Memory B cell (primary cell): ENCODE measurements around the gene NUP160.
A peak's percentile ranks its signal among the peaks of the same experiment; 100 is the strongest.
"Not testable (repeated sequence)": the region's sequence is repeated elsewhere in the genome, so short reads cannot be mapped to it uniquely, and the experiment has no call there.

Experiments
- ATAC-seq: fragments of 150-1000 bp; cut with Tn5 transposase; 2 replicates; pipeline ENCODE4 v1.10.0; 2021; ENCODE audit warnings: low read depth, mild to moderate bottlenecking, moderate library complexity
- DNase-seq, 2 donors: peaks; one replicate each; pipeline ENCODE4 v3.0.0; 2022; ENCODE audit warnings: low spot score in 2 of 2
- H3K27ac Mint-ChIP-seq: one replicate; pipeline ENCODE4 v1.8.0; 2022; ENCODE audit warnings: mild to moderate bottlenecking, moderate library complexity, mixed read lengths
- H3K27me3 Mint-ChIP-seq: one replicate; pipeline ENCODE4 v1.8.0; 2022; ENCODE audit warnings: mixed read lengths
- H3K36me3 Mint-ChIP-seq: one replicate; pipeline ENCODE4 v1.8.0; 2022; ENCODE audit warnings: mild to moderate bottlenecking, mixed read lengths
- H3K4me1 Mint-ChIP-seq: one replicate; pipeline ENCODE4 v1.8.0; 2022; ENCODE audit warnings: mixed read lengths
- H3K4me3 Mint-ChIP-seq: one replicate; pipeline ENCODE4 v1.8.0; 2022; ENCODE audit warnings: mild to moderate bottlenecking, moderate library complexity, mixed read lengths
- H3K9me3 Mint-ChIP-seq: one replicate; pipeline ENCODE4 v1.8.0; 2022; ENCODE audit warnings: mixed read lengths

NUP160 gene

GRCh38 chr11:47847892-47848699 is at the start of gene NUP160:
NUP160 (minus strand) TSS chr11:47848350; CDS start chr11:47848318, 32 bp downstream.
- Mint-ChIP-seq H3K27me3 (no peaks in the 10 kb centered on the region), H3K4me1 (peaks cover 44% of the 10 kb centered on the region)

GRCh38 chr11:47896199-47896598 is 48.0 kb upstream of the NUP160 start:
- H3K27ac Mint-ChIP-seq, result peak overlapping the region; percentile 1
- DNase-seq, result no peak

More at GRCh38 chr11:47847892-47848699, at the start of gene NUP160:
- Mint-ChIP-seq H3K4me3 (peak within 1 kb of the TSS; percentile 95), H3K36me3 (peaks cover 11% of the 10 kb centered on the region), H3K27ac (peak within 1 kb of the TSS; percentile 97), H3K9me3 (no peaks in the 10 kb centered on the region)
- peak; percentile 81 for ATAC-seq
- DNase-seq, result peak; percentile 78 to 85

GRCh38 chr11:47895035-47895434 is 46.9 kb upstream of the NUP160 start:
- Mint-ChIP-seq H3K4me1 (peaks cover 17% of the 10 kb centered on the region), H3K9me3 (peaks cover 2% of the 10 kb centered on the region), H3K27ac (no peak overlapping the region), H3K4me3 (no peak overlapping the region), H3K27me3 (no peaks in the 10 kb centered on the region), H3K36me3 (peaks cover 4% of the 10 kb centered on the region)
- ATAC-seq, result no peak
- no peak for DNase-seq

More at GRCh38 chr11:47896199-47896598, 48.0 kb upstream of the NUP160 start:
- Mint-ChIP-seq H3K4me3 (no peak overlapping the region), H3K36me3 (peaks cover 2% of the 10 kb centered on the region), H3K27me3 (no peaks in the 10 kb centered on the region), H3K4me1 (peaks cover 21% of the 10 kb centered on the region), H3K9me3 (peaks cover 2% of the 10 kb centered on the region)
- no peak for ATAC-seq

GRCh38 chr11:47892546-47893276 is 44.6 kb upstream of the NUP160 start:
- ATAC-seq, H3K27ac Mint-ChIP-seq, H3K36me3 Mint-ChIP-seq, DNase-seq, H3K9me3 Mint-ChIP-seq, H3K4me3 Mint-ChIP-seq, H3K27me3 Mint-ChIP-seq: not testable (repeated sequence)
- H3K4me1 Mint-ChIP-seq, result peaks cover 10% of the 10 kb centered on the region

DNA sequence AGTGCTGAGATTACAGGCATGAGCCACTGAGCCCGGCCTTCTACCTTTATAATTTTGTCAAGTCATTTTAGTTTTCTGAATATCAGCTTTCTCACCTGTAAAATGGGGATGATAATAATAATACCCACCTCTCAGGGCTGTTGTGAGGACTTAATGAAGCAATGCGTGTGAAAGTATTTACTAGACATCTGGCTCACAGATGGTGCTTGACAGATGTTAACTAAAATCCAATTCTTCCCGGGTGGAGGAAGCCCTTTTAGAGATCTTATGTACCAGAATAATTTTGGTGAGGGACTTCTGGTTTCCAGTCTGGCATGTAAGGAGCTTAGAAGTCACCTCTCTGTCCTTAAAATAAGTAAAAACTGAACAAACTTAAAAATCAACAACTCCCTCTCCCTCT is 43.7 kb upstream of the NUP160 start:
- Mint-ChIP-seq H3K27me3 (no peaks in the 10 kb centered on the region), H3K4me1 (peaks cover 10% of the 10 kb centered on the region), H3K36me3 (peaks cover 4% of the 10 kb centered on the region), H3K9me3 (peaks cover 2% of the 10 kb centered on the region), H3K4me3 (no peak overlapping the region), H3K27ac (no peak overlapping the region)
- DNase-seq (no peak), ATAC-seq (no peak)

DNA sequence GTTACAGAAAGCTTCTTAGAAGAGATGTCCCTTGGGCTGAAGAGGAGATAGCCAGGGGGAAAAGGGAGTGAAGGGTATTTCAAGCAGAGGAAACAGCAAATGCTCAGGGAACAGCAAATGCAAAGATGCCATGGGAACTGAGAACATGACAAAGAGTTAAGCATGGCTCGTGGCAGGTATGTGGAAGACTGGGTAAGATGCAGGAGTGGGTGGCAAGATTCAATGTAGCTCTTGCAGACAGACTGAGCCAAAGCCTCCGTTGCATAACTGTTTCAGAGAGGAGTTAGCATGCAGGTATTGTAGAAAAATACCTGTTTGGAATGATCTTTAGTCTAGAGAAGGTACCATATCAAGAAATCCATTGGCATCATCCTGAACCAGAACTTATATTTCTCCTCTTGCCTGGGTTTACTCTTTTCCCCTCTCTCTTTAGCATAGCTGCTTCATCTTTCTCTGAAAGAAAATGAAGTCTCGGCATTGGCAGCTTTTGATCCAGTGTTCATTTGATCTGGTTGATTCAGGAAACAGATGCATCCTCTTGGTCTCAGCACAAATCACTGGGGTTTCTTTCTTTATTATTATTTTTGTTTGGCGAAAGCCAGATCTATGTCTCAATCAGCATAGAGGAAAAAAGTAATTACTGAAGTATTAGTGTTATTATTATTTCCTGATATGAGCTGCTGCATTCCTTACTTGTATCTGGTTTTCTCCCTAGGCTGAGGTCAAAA is 41.7 kb upstream of the NUP160 start:
- no peak overlapping the region for H3K4me3 Mint-ChIP-seq
- no peak overlapping the region for H3K27ac Mint-ChIP-seq
- peaks cover 13% of the 10 kb centered on the region for H3K4me1 Mint-ChIP-seq
- no peaks in the 10 kb centered on the region for H3K9me3 Mint-ChIP-seq
- H3K36me3 Mint-ChIP-seq, result peaks cover 1% of the 10 kb centered on the region
- no peaks in the 10 kb centered on the region for H3K27me3 Mint-ChIP-seq
- DNase-seq, result no peak
- peak; percentile 65 for ATAC-seq

- ATAC-seq, result no peak
- Mint-ChIP-seq H3K27me3 (no peaks in the 10 kb centered on the region), H3K36me3 (peaks cover 1% of the 10 kb centered on the region), H3K4me3 (no peak overlapping the region), H3K9me3 (no peaks in the 10 kb centered on the region), H3K27ac (no peak overlapping the region), H3K4me1 (peaks cover 11% of the 10 kb centered on the region)
- no peak for DNase-seq
Observed at GRCh38 chr11:47887910-47888569, 39.9 kb upstream of the NUP160 start.

GRCh38 chr11:47886096-47886495 is 37.9 kb upstream of the NUP160 start:
- ATAC-seq, result no peak
- Mint-ChIP-seq H3K4me3 (no peak overlapping the region), H3K4me1 (peaks cover 15% of the 10 kb centered on the region), H3K27ac (no peak overlapping the region), H3K9me3 (no peaks in the 10 kb centered on the region), H3K27me3 (no peaks in the 10 kb centered on the region), H3K36me3 (peaks cover 1% of the 10 kb centered on the region)
- no peak for DNase-seq

- H3K36me3 Mint-ChIP-seq, H3K27ac Mint-ChIP-seq, DNase-seq, ATAC-seq, H3K9me3 Mint-ChIP-seq, H3K4me3 Mint-ChIP-seq, H3K27me3 Mint-ChIP-seq: not testable (repeated sequence)
- H3K4me1 Mint-ChIP-seq, result peaks cover 25% of the 10 kb centered on the region
Observed at GRCh38 chr11:47882437-47882836, 34.3 kb upstream of the NUP160 start.

DNA sequence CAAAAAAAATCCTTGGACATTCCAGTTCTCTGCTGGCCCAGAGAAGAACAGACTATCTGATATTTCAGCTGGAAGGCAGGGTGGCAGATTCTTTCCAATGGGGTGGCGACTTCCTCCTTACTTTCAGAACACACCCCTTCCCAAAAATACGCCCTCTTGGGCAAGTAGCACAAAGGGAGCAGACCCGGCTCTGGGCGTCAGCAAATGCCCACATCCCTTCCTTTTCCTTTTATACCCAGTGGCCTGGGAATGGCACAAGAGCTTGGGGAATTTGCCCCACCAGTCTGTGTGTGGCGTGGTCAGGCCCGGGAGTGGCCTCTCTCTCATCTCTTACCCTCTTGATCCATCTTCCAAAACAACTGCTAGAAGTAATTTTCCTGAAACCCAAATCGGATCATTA is 33.0 kb upstream of the NUP160 start:
- Mint-ChIP-seq H3K4me1 (peaks cover 26% of the 10 kb centered on the region), H3K27ac (peak overlapping the region; percentile 35), H3K36me3 (peaks cover 4% of the 10 kb centered on the region), H3K9me3 (peaks cover 8% of the 10 kb centered on the region), H3K4me3 (no peak overlapping the region), H3K27me3 (no peaks in the 10 kb centered on the region)
- no peak for DNase-seq
- no peak for ATAC-seq

GRCh38 chr11:47879259-47880158 is 31.4 kb upstream of the NUP160 start:
- H3K36me3 Mint-ChIP-seq, result peaks cover 4% of the 10 kb centered on the region
- peaks cover 11% of the 10 kb centered on the region for H3K9me3 Mint-ChIP-seq
- peaks cover 21% of the 10 kb centered on the region for H3K4me1 Mint-ChIP-seq
- H3K27me3 Mint-ChIP-seq, result no peaks in the 10 kb centered on the region
- ATAC-seq (peak; percentile 78), DNase-seq (no peak)
- no peak overlapping the region for H3K4me3 Mint-ChIP-seq
- H3K27ac Mint-ChIP-seq, result peak overlapping the region; percentile 79

GRCh38 chr11:47875858-47876257 is 27.7 kb upstream of the NUP160 start:
- H3K4me3 Mint-ChIP-seq, H3K27ac Mint-ChIP-seq, H3K36me3 Mint-ChIP-seq, DNase-seq, H3K27me3 Mint-ChIP-seq, ATAC-seq: not testable (repeated sequence)
- peaks cover 26% of the 10 kb centered on the region for H3K4me1 Mint-ChIP-seq
- H3K9me3 Mint-ChIP-seq, result peaks cover 13% of the 10 kb centered on the region

- DNase-seq, result no peak
- peaks cover 27% of the 10 kb centered on the region for H3K4me1 Mint-ChIP-seq
- H3K27ac Mint-ChIP-seq, result no peak overlapping the region
- no peak for ATAC-seq
- H3K36me3 Mint-ChIP-seq, result peaks cover 3% of the 10 kb centered on the region
- H3K27me3 Mint-ChIP-seq, result no peaks in the 10 kb centered on the region
- no peak overlapping the region for H3K4me3 Mint-ChIP-seq
- peaks cover 3% of the 10 kb centered on the region for H3K9me3 Mint-ChIP-seq
Observed at GRCh38 chr11:47870404-47870803, 22.3 kb upstream of the NUP160 start.
